Central memory CD8-positive, alpha-beta T cell (primary cell): ENCODE measurements around the gene CHML.
A peak's percentile ranks its signal among the peaks of the same experiment; 100 is the strongest.

Experiments used
- ATAC-seq: fragments of 150-1000 bp; cut with Tn5 transposase; replicated peaks from 2 replicates; pipeline ENCODE4 v1.10.0; 2022; ENCODE audit warnings: mild to moderate bottlenecking, moderate FRiP score, moderate number of reproducible peaks; ENCODE audit not compliant: poor library complexity, severe bottlenecking; ENCODE audit errors: extremely low read depth
- DNase-seq, 2 donors: peaks; one replicate each; pipeline ENCODE4 v3.0.0; 2021; ENCODE audit warnings: low spot score in 2 of 2
- H3K27ac Mint-ChIP-seq: one replicate; pipeline ENCODE4 v1.8.0; 2022; ENCODE audit warnings: low read depth, mild to moderate bottlenecking, moderate library complexity, mixed read lengths
- H3K27me3 Mint-ChIP-seq: one replicate; pipeline ENCODE4 v1.8.0; 2022; ENCODE audit warnings: mixed read lengths
- H3K36me3 Mint-ChIP-seq: one replicate; pipeline ENCODE4 v1.8.0; 2022; ENCODE audit warnings: mild to moderate bottlenecking, moderate library complexity, mixed read lengths; ENCODE audit not compliant: insufficient read depth
- H3K4me1 Mint-ChIP-seq: one replicate; pipeline ENCODE4 v1.8.0; 2022; ENCODE audit warnings: mixed read lengths
- H3K4me3 Mint-ChIP-seq: one replicate; pipeline ENCODE4 v1.8.0; 2022; ENCODE audit warnings: mild to moderate bottlenecking, moderate library complexity, mixed read lengths
- H3K9me3 Mint-ChIP-seq: one replicate; pipeline ENCODE4 v1.8.0; 2022; ENCODE audit warnings: mixed read lengths

CHML gene

DNA sequence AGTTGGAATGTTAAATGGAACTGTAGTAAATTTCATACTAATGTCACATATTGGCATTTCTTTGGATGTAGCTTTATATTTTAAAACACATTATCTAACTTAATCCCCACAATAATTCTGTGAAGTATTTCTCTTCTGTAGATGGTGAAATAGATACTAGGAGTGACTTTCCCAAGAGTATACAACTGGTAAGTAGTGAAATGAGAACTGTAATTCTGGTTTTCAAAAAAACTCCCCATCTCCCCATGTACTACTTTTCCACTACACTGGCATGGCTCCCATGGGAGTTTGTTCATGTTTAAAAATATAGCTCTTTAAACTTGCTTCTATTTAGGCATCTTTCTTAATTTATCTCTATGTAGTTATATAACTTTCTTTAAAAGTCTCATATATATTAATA is 10.2 kb downstream of the CHML start:
- H3K27ac Mint-ChIP-seq = no peak overlapping the region
- no peaks in the 10 kb centered on the region for H3K36me3 Mint-ChIP-seq
- ATAC-seq (no peak), DNase-seq (no peak)
- no peaks in the 10 kb centered on the region for H3K9me3 Mint-ChIP-seq
- H3K4me1 Mint-ChIP-seq = peaks cover 8% of the 10 kb centered on the region
- no peak overlapping the region for H3K4me3 Mint-ChIP-seq
- H3K27me3 Mint-ChIP-seq = no peaks in the 10 kb centered on the region

DNA sequence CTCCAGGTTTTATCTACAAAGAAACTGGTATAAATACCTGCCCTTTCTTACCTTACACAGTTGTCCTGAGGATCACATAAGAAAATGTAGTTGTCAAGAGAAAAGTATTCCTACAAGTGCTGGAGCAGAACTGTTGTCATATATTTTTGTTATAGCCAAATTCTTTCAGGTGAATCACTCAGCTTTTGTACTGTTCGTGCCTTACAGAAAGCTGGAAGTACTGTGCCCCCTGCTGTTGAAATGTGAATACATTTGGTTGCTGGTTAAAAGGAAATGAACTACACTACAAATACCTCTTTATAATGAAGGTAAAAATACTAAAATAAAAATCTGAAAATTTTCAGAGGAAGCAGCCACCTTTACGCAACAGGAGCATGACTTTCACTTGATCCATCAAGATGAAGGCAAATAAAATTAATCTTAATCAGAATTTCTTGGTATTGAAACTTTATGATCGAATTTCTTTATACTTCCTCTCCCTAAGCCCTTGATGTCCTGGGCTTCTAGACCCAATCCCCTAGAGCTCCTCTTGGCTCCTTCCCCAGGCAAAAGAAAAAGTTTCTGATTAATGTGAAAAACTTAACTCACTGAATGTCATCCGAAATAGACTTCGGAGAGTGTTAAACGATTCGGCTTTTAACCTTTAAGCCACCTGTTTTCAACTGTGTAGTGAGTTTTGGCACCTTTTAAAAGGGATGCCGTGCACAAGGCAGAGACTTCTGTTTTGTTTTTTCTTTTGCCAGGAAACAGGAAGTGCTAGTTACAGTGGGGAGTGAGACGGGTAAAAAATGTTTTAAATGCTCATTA is 12.5 kb downstream of the CHML start:
- no peaks in the 10 kb centered on the region for H3K27me3 Mint-ChIP-seq
- H3K36me3 Mint-ChIP-seq = no peaks in the 10 kb centered on the region
- no peaks in the 10 kb centered on the region for H3K9me3 Mint-ChIP-seq
- no peak for DNase-seq
- peak overlapping the region; percentile 43 for H3K4me3 Mint-ChIP-seq
- peak; percentile 85 for ATAC-seq
- peak overlapping the region; percentile 69 for H3K27ac Mint-ChIP-seq
- H3K4me1 Mint-ChIP-seq = peaks cover 8% of the 10 kb centered on the region

GRCh38 chr1:241624935-241625334 is 15.2 kb downstream of the CHML start:
- Mint-ChIP-seq H3K4me3 (no peak overlapping the region), H3K27me3 (no peaks in the 10 kb centered on the region), H3K9me3 (no peaks in the 10 kb centered on the region), H3K4me1 (peaks cover 8% of the 10 kb centered on the region), H3K27ac (no peak overlapping the region), H3K36me3 (no peaks in the 10 kb centered on the region)
- DNase-seq (no peak), ATAC-seq (no peak)

- Mint-ChIP-seq H3K27ac (no peak overlapping the region), H3K36me3 (no peaks in the 10 kb centered on the region), H3K4me3 (no peak overlapping the region), H3K27me3 (no peaks in the 10 kb centered on the region), H3K9me3 (no peaks in the 10 kb centered on the region), H3K4me1 (no peaks in the 10 kb centered on the region)
- ATAC-seq (no peak), DNase-seq (no peak)
Observed at GRCh38 chr1:241622669-241623068, 17.5 kb downstream of the CHML start.

GRCh38 chr1:241617426-241617825 is 22.7 kb downstream of the CHML start:
- DNase-seq (no peak), ATAC-seq (no peak)
- no peak overlapping the region for H3K27ac Mint-ChIP-seq
- no peaks in the 10 kb centered on the region for H3K27me3 Mint-ChIP-seq
- H3K4me1 Mint-ChIP-seq = no peaks in the 10 kb centered on the region
- H3K4me3 Mint-ChIP-seq = no peak overlapping the region
- no peaks in the 10 kb centered on the region for H3K9me3 Mint-ChIP-seq
- H3K36me3 Mint-ChIP-seq = no peaks in the 10 kb centered on the region

DNA sequence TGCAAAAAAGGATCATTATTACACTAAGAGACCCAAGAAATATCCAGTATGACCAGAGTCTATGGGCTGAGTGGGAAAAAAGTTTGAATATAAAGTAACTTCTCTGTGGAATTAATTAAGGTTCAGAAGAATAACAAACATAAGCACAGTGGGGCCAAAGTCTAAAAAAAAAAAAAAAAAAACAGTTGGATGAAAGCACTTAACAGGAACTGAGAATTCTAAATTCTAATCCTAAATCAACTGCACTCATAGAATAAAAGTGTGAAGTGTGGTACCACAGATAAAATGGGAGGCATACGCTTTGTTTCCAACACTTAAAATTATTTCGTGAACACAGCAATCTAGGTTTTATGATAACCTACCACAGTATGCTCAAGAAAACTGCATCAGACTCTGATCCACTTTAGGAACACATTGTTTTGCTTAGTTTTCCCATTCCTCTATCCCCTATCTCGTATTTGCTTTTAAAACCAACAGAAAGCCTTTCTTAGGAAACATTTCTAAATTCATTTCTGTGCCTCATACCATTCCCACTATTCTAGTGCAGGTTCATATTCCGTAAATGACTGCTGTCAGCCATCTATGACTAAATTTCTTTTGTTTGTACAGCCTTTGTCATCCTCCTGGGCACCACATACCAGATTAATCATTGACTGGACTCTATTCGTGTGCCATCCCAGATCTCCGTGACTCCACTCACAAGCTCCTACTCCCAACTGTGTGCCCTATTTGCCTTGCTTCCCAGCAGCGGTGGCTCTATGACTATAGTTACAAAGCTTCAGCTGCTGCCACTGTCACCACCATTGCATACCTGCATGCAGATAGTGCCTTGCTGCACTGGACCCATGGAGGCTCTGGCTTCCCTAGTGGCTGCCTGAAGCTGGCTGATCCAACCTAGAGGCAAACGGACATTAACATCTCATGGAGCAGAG is 24.9 kb downstream of the CHML start:
- DNase-seq (no peak), ATAC-seq (no peak)

GRCh38 chr1:241614572-241614971 is 25.6 kb downstream of the CHML start:
- no peak overlapping the region for H3K27ac Mint-ChIP-seq

More for the DNA sequence above, 24.9 kb downstream of the CHML start:
- Mint-ChIP-seq H3K36me3 (no peaks in the 10 kb centered on the region), H3K4me3 (no peak overlapping the region), H3K9me3 (no peaks in the 10 kb centered on the region), H3K27me3 (no peaks in the 10 kb centered on the region), H3K27ac (no peak overlapping the region), H3K4me1 (no peaks in the 10 kb centered on the region)

DNA sequence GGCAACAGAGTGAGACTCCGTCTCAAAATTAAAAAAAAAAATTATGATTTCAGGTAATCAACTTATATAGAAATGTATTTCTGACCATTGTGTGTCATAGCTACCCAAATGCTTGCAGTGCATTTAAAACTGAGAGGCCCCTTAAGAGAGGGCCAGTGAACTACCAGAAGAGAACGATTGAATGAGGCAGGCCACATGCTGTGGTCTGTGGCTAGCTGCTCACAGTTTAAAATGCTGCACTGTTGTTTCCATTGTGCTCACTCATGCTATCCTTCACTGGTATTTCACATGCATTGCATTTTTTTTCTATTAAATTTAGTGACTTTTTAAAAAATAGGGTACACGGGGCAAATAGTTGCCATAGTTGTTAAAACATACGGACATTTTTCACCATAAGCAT is 26.0 kb downstream of the CHML start:
- Mint-ChIP-seq H3K27me3 (no peaks in the 10 kb centered on the region), H3K36me3 (no peaks in the 10 kb centered on the region), H3K27ac (no peak overlapping the region), H3K4me3 (no peak overlapping the region), H3K4me1 (no peaks in the 10 kb centered on the region), H3K9me3 (no peaks in the 10 kb centered on the region)
- no peak for ATAC-seq
- DNase-seq = no peak

More at GRCh38 chr1:241614572-241614971, 25.6 kb downstream of the CHML start:
- no peaks in the 10 kb centered on the region for H3K27me3 Mint-ChIP-seq
- no peak for ATAC-seq
- DNase-seq = no peak
- no peaks in the 10 kb centered on the region for H3K36me3 Mint-ChIP-seq
- no peak overlapping the region for H3K4me3 Mint-ChIP-seq
- H3K4me1 Mint-ChIP-seq = no peaks in the 10 kb centered on the region
- no peaks in the 10 kb centered on the region for H3K9me3 Mint-ChIP-seq

DNA sequence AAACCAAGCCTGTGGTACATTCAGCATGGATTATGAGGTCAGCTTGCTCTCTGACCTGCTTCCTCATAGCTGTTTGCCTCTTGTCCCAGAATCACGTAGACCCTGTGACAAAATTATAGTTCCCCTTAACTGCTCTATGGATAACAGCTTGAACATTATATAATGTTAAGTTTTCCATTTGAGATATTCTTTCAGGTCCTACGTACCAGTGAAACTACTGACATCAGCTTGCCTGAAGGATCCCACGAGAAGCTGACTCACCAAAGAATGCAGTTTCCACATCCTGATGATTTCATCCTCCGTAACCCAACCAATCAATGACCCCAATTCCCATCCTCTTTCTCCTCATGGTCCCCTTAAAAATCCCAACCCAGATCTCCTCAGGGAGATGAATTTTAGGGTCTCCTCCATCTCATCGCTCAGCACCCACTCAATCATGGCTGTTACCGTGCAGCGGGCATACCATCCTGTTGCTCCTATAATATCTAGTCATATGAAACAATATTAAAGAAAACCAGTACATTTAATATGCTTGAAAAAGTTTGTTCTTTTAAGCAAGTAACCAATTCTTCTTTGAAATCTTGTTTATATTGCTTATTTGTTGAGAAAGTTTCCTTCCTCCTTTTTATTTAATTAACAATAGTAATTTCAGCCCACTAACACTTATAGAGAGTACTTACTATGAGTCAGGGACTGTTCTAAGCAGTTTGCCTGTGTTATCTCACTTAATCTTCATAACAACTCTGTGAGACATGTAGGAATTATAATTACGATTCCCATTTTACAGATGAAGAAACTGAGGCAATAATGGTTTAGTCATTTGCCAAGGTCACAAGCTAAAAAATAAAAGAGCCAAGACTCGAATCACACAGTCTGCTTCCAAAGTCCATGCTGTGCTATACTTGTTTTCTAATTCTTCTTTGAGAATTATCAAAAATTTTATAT is 27.4 kb downstream of the CHML start:
- DNase-seq = no peak
- ATAC-seq = no peak
- no peak overlapping the region for H3K4me3 Mint-ChIP-seq
- H3K27ac Mint-ChIP-seq = no peak overlapping the region
- H3K9me3 Mint-ChIP-seq = no peaks in the 10 kb centered on the region
- no peaks in the 10 kb centered on the region for H3K4me1 Mint-ChIP-seq
- H3K36me3 Mint-ChIP-seq = no peaks in the 10 kb centered on the region
- no peaks in the 10 kb centered on the region for H3K27me3 Mint-ChIP-seq

- Mint-ChIP-seq H3K9me3 (no peaks in the 10 kb centered on the region), H3K4me3 (no peak overlapping the region)
Observed at GRCh38 chr1:241611736-241612135, 28.4 kb downstream of the CHML start.

GRCh38 chr1:241611063-241611462 is 29.1 kb downstream of the CHML start:
- no peak overlapping the region for H3K27ac Mint-ChIP-seq
- ATAC-seq = peak; percentile 68
- no peaks in the 10 kb centered on the region for H3K27me3 Mint-ChIP-seq
- DNase-seq = peak in 1 of 2 donors; percentile 11
- no peaks in the 10 kb centered on the region for H3K4me1 Mint-ChIP-seq
- H3K9me3 Mint-ChIP-seq = no peaks in the 10 kb centered on the region
- H3K36me3 Mint-ChIP-seq = no peaks in the 10 kb centered on the region
- no peak overlapping the region for H3K4me3 Mint-ChIP-seq

More at GRCh38 chr1:241611736-241612135, 28.4 kb downstream of the CHML start:
- Mint-ChIP-seq H3K36me3 (no peaks in the 10 kb centered on the region), H3K27me3 (no peaks in the 10 kb centered on the region), H3K27ac (no peak overlapping the region), H3K4me1 (no peaks in the 10 kb centered on the region)
- DNase-seq = no peak
- ATAC-seq = no peak
